Measurements from ENCODE around the gene UGT1A4. TPM values are rescaled to one million over a fixed set of nuclear protein-coding genes. Genes with fewer than 3 reads are reported as not detected.

The UGT1A4 gene
- total and polyA plus RNA-seq, 10 of the 15 experiments (the other 5 are each of a cell fraction or from before 2014, with no cell fraction given), result not detected

DNA sequence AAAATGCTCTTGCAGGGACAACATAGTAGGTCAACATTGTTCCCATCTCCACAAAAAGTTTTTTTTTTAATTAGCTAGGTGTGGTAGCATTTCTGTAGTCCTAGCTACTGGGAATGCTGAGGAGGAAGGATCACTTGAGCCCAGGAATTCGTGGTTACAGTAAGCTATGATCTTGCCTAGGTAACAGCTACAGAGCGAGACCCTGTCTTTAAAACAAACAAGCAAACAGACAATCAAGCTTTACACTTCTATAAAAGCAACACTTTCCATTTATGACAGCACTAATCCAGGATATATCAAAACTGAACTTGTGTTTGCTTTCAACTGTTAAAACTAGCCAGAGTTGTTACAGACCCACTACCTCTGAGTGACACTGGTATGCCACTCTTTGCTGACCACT is 22.3 kb downstream of the UGT1A4 start:
- CTCF ChIA-PET, result no interaction called here

DNA sequence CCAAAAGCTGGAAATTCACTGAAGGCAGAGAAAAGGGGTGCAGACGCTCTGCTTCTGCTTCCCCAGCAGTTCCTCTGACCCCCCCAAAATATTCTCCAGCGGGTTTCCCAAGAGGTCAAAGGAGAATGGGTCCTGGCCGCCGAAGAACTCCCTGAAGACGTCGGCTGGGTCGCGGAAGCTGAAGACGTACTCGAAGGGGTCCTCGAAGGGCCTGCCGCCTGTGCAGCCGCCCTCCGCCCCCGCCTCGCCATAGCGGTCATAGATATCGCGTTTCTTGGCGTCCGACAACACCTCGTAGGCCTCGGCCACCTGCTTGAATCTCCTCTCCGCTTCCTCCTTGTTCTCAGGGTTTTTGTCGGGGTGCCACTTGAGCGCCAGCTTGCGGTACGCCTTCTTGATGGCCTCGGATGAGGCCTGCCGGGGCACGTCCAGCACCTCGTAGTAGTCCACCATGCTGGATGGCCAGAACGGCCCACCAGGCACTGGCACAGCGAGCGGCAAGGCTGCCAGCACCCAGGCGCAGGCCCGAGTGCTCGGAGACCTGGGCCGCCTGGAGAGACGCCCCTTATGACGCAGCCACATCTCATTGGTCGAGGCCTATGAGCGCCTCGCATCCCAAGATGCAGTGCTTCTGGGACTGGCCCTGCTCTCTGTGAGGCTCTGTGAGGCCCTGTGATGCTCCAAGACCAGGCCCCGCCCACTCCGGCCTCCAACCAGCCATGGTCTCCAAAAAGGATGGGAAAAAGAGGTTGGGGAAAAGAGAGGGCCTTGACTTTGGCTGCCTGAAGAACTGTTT is 25.1 kb downstream of the UGT1A4 start:
- CTCF ChIA-PET, result no interaction called here
- WGBS (ENCODE audit: insufficient coverage, insufficient replicate concordance, low lambda C conversion rate, missing lambda C conversion rate), result 75% methylated on average over 44 of the region's 46 CpGs
- Histone ChIP-seq H3K9me3 (replicated peaks; ENCODE audit: control insufficient read depth, insufficient read depth, low read length) (no peaks in the 10 kb centered on the region), H3K4me1 (ENCODE audit: control insufficient read depth, insufficient read depth, low read length) (no peaks in the 10 kb centered on the region), H4K20me1 (ENCODE audit: control insufficient read depth, insufficient read depth) (no peaks in the 10 kb centered on the region), H3K27me3 (replicated peaks in 1 of 2; ENCODE audit: control insufficient read depth in 2 of 2, insufficient read depth in 2 of 2, low read length in 1 of 2) (no peaks in the 10 kb centered on the region), H2AFZ (ENCODE audit: control insufficient read depth, low read depth, low read length) (no peak overlapping the region), H3K9ac (ENCODE audit: control insufficient read depth, insufficient read depth, low read length) (no peak overlapping the region), H3K27ac (ENCODE audit: control insufficient read depth, insufficient read depth) (no peak overlapping the region), H3K36me3 (ENCODE audit: control insufficient read depth in 2 of 2, insufficient read depth in 2 of 2, low read length in 1 of 2) (no peaks in the 10 kb centered on the region), H3K4me2 (ENCODE audit: control insufficient read depth, insufficient read depth) (no peak overlapping the region), H3K79me2 (ENCODE audit: control insufficient read depth, insufficient read depth, low read length) (no peaks in the 10 kb centered on the region), H3K4me3 (no peak overlapping the region)
- ATAC-seq (no peak), DNase-seq (ENCODE audit: low read depth, low spot score) (no peak), FAIRE-seq (no peak)
- intact Hi-C loops (cut with micrococcal nuclease; ENCODE audit: unreplicated experiment), result no loop called here
- SMC1A ChIA-PET (ENCODE audit: uncharacterized antibody, unreplicated experiment), result no interaction called here
- POLR2A ChIA-PET, result no interaction called here
- RAD21 ChIA-PET (ENCODE audit: unreplicated experiment), result no interaction called here
- no TSS peak for BruUV-seq (replicated peaks)
- in situ Hi-C loops (cut with MboI), result no loop called here
- TF ChIP-seq NFYB (IDR thresholded peaks at IDR 0.05; ENCODE audit: insufficient read depth, low read depth, low read length) (no peak), KDM1A (IDR thresholded peaks at IDR 0.05; ENCODE audit: borderline replicate concordance) (no peak), RFX5 (IDR thresholded peaks at IDR 0.05; ENCODE audit: low read depth, low read length) (no peak), DPF2 (IDR thresholded peaks at IDR 0.05) (no peak)
- TF ChIP-seq, protein P1, sequence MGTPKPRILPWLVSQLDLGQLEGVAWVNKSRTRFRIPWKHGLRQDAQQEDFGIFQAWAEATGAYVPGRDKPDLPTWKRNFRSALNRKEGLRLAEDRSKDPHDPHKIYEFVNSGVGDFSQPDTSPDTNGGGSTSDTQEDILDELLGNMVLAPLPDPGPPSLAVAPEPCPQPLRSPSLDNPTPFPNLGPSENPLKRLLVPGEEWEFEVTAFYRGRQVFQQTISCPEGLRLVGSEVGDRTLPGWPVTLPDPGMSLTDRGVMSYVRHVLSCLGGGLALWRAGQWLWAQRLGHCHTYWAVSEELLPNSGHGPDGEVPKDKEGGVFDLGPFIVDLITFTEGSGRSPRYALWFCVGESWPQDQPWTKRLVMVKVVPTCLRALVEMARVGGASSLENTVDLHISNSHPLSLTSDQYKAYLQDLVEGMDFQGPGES (IDR thresholded peaks at IDR 0.05), result no peak
- TF ChIP-seq, protein P2, sequence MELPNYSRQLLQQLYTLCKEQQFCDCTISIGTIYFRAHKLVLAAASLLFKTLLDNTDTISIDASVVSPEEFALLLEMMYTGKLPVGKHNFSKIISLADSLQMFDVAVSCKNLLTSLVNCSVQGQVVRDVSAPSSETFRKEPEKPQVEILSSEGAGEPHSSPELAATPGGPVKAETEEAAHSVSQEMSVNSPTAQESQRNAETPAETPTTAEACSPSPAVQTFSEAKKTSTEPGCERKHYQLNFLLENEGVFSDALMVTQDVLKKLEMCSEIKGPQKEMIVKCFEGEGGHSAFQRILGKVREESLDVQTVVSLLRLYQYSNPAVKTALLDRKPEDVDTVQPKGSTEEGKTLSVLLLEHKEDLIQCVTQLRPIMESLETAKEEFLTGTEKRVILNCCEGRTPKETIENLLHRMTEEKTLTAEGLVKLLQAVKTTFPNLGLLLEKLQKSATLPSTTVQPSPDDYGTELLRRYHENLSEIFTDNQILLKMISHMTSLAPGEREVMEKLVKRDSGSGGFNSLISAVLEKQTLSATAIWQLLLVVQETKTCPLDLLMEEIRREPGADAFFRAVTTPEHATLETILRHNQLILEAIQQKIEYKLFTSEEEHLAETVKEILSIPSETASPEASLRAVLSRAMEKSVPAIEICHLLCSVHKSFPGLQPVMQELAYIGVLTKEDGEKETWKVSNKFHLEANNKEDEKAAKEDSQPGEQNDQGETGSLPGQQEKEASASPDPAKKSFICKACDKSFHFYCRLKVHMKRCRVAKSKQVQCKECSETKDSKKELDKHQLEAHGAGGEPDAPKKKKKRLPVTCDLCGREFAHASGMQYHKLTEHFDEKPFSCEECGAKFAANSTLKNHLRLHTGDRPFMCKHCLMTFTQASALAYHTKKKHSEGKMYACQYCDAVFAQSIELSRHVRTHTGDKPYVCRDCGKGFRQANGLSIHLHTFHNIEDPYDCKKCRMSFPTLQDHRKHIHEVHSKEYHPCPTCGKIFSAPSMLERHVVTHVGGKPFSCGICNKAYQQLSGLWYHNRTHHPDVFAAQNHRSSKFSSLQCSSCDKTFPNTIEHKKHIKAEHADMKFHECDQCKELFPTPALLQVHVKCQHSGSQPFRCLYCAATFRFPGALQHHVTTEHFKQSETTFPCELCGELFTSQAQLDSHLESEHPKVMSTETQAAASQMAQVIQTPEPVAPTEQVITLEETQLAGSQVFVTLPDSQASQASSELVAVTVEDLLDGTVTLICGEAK (IDR thresholded peaks at IDR 0.05; ENCODE audit: borderline replicate concordance), result no peak

More for the DNA sequence above, 22.3 kb downstream of the UGT1A4 start:
- TF ChIP-seq PML (IDR thresholded peaks at IDR 0.05; ENCODE audit: low read length), result no peak
- TF ChIP-seq MEF2A (IDR thresholded peaks at IDR 0.05; ENCODE audit: insufficient read depth, low read depth, low read length), result no peak
- no peak for TF ChIP-seq TAF1 (IDR thresholded peaks at IDR 0.05; ENCODE audit: borderline replicate concordance, low read depth, low read length)
- no peak for TF ChIP-seq YY1 (IDR thresholded peaks at IDR 0.05; ENCODE audit: low read depth, low read length)
- no peak for TF ChIP-seq JUNB (IDR thresholded peaks at IDR 0.05)
- no peak for TF ChIP-seq ZNF217 (IDR thresholded peaks at IDR 0.05)
- no peak for TF ChIP-seq RCOR1 (conservative IDR thresholded peaks at IDR 0.05; ENCODE audit: low read depth, low read length)
- TF ChIP-seq, protein P3, sequence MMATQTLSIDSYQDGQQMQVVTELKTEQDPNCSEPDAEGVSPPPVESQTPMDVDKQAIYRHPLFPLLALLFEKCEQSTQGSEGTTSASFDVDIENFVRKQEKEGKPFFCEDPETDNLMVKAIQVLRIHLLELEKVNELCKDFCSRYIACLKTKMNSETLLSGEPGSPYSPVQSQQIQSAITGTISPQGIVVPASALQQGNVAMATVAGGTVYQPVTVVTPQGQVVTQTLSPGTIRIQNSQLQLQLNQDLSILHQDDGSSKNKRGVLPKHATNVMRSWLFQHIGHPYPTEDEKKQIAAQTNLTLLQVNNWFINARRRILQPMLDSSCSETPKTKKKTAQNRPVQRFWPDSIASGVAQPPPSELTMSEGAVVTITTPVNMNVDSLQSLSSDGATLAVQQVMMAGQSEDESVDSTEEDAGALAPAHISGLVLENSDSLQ (IDR thresholded peaks at IDR 0.05), result no peak
- no peak for TF ChIP-seq SUZ12 (IDR thresholded peaks at IDR 0.05; ENCODE audit: unreplicated experiment)
- Histone ChIP-seq H3K4me3 (no peak overlapping the region), H3K9me3 (replicated peaks; ENCODE audit: control insufficient read depth, insufficient read depth, low read length) (no peaks in the 10 kb centered on the region), H3K9ac (ENCODE audit: control insufficient read depth, insufficient read depth, low read length) (no peak overlapping the region), H3K36me3 (ENCODE audit: control insufficient read depth in 2 of 2, insufficient read depth in 2 of 2, low read length in 1 of 2) (no peaks in the 10 kb centered on the region), H4K20me1 (ENCODE audit: control insufficient read depth, insufficient read depth) (no peaks in the 10 kb centered on the region), H3K27me3 (replicated peaks in 1 of 2; ENCODE audit: control insufficient read depth in 2 of 2, insufficient read depth in 2 of 2, low read length in 1 of 2) (no peaks in the 10 kb centered on the region; a peak in 1 of 4 replicates), H3K4me2 (ENCODE audit: control insufficient read depth, insufficient read depth) (no peak overlapping the region), H3K79me2 (ENCODE audit: control insufficient read depth, insufficient read depth, low read length) (no peaks in the 10 kb centered on the region), H2AFZ (ENCODE audit: control insufficient read depth, low read depth, low read length) (no peak overlapping the region), H3K4me1 (ENCODE audit: control insufficient read depth, insufficient read depth, low read length) (no peaks in the 10 kb centered on the region), H3K27ac (ENCODE audit: control insufficient read depth, insufficient read depth) (no peak overlapping the region)
- intact Hi-C loops (cut with micrococcal nuclease; ENCODE audit: unreplicated experiment) (no loop called here), in situ Hi-C loops (cut with MboI) (no loop called here)
- POLR2A ChIA-PET, result no interaction called here
- DNase-seq (ENCODE audit: low read depth, low spot score) (no peak), FAIRE-seq (no peak), ATAC-seq (no peak)
- BruUV-seq (replicated peaks), result no TSS peak
- 0% methylated on average over 2 of the region's 2 CpGs for WGBS (ENCODE audit: insufficient coverage, insufficient replicate concordance, low lambda C conversion rate, missing lambda C conversion rate)
- RAD21 ChIA-PET (ENCODE audit: unreplicated experiment), result no interaction called here
- SMC1A ChIA-PET (ENCODE audit: uncharacterized antibody, unreplicated experiment), result no interaction called here

Data from GM12878 (cell line).